Hippocampal formation (tissue), 2 donors: ENCODE results near the gene ATP5PD.
"Not testable (repeated sequence)": the region's sequence is repeated elsewhere in the genome, so short reads cannot be mapped to it uniquely, and the experiment has no call there.

Source experiments
- DNase-seq, 2 donors: peaks; one replicate each; lab custom pipeline; 2025; lab: John Stamatoyannopoulos, UW

Gene ATP5PD

DNA sequence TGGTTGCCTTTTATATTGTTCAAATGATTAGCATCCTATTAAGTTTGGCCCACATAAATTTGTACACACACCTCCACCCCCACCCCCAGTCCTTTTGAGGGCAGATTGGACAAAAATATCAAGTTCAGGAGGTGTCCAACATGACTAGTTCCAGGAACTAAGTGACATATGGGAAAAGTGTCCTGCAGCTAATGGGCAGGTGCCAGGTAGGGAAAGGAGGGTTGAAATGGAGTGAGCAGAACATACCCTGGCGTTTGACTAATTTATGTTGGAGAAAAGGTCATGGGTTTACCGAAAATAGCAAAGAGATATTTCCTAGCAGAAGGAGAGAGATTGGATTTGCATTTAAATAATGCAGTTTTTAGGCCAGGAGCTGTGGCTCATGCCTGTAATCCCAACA lies 5.2 kb upstream of the ATP5PD start:
- DNase-seq: no peak

DNA sequence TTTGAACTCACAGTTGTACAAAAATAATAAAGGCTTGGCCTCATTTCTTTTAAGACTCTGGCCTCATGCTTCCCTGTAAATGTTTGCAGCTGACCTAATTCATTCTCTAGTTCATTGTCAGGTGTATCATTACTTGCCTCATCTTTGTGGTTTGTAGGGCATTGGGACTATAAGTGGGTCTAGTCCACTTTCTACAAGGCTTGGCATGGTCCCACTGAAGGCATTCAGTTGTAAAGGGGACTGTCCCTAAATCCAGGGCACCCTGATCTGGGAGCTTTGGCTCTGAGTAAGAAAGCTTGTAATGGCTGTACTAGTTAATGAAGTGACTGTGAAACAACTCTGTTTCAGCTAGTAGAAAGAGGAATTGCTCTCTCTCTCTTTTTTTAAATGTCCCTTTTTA lies 2.9 kb upstream of the ATP5PD start:
- DNase-seq: no peak

DNA sequence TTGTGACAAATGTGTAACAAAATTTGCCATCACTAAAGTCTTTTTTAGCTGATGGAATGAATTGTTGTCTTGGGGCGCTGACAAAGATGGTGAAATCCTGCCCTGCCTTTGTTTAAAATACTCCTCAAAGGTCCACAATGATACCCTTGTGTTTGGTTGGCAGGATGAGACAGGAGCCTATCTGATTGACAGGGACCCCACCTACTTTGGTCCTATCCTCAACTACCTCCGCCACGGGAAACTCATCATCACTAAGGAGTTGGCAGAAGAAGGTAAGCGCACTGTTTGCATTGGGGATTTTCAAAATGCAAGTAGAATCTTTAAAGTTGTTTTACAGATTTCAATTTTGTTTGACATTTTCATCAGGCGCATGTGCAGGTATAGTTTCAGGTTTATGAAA lies 2.3 kb upstream of the ATP5PD start:
- DNase-seq: no peak

DNA sequence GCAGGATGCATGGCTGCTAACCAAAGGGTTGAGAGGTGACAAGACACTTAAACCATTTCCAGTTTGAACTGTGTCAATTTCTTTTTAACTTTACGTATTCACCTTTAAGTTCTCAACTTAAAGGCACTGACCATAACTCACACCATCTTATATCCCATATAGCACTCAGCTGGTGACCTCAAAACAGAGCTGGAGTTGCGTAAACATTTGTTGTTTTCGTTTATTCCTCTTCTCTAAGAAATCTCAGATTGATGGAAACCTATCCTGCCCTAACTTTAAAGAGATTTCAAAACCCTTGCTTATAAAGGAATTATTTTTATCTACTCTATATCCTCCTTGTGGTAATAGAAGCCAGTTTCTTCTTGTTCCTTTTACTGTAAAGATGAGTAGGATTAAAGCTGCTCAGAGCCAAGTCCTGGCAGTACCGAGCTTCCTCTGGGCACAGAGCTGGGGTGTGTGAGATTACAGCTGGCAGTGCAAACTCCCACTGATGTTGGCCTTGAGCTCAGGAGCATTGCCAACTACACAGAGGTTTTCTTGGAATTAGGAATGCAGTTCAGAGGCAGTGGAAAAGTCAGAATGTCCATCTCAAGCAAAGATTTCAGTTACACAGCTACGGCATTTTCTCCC lies 1.6 kb upstream of the ATP5PD start:
- no peak for DNase-seq

- no peak for DNase-seq
These were observed 779 bp upstream of the ATP5PD start for GRCh38 chr17:75047398-75048098.

DNA sequence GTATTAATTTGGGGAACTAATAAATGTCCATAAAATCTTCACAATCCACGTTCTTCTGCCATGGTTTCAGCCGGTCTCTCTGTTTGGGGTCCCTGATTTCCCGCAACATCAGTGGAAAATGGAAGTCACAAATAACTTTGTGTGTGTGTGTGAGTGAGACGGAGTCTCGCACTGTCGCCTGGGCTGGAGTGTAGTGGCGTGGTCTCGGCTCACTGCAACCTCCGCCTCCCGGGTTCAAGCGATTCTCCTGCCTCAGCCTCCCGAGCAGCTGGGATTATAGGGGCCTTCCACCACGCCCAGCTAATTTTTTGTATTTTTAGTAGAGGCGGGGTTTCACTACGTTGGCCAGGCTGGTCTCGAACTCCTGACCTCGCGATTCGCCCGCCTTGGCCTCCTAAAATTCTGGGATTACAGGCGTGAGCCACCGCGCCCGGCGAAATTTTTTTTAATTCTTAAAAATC lies 793 bp downstream of the ATP5PD start:
- not testable (repeated sequence) for DNase-seq

DNA sequence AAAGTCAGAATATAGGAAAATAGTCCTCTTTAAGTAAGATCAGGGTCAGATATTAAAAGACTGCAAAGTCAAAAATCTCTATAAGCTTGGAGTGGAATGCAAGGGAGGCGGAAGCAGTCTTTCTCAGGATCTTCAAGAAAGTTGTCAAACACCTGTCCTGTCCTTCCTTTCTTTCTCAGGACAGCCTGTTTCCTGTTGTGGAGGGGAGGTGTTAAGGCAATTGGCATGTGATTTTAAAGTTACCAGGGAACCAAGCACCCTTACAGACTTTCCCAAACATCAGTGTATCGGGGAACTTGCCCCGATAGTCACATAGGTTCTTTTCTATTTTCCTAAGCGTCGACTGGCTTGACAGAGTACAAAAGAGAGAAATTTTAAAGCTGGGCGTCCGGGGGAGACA lies 2.1 kb downstream of the ATP5PD start:
- DNase-seq: no peak

- not testable (repeated sequence) for DNase-seq
These were observed 3.0 kb downstream of the ATP5PD start for GRCh38 chr17:75043789-75044188.

DNA sequence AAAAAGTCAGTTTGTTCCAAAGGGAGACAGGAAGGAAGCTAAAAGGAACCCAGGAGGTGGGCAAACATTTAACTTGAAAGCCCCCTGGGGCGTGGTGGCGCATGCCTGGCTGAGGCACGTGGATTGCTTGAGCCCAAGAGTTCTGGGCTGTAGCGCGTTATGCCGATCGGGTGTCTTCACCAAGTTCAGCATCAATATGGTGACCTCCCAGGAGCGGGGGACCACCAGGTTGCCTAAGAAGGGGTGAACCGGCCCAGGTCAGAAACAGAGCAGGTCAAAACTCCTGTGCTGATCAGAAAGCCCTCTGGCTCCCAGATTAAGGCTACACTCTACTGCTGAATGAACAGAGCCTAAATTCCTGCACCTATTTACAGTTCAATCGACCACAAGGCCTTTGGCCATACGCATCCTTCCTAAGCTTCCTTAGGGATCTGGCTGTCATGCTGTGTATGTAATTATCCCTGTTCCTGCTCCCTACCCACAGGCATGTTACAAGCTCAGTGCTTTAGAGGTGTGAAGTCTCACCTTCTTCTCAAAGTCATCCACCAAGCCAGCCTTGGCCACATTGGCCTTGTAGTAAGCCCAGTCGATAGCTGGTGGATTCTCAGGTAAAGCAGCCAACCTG lies 5.0 kb downstream of the ATP5PD start:
- DNase-seq: no peak

DNA sequence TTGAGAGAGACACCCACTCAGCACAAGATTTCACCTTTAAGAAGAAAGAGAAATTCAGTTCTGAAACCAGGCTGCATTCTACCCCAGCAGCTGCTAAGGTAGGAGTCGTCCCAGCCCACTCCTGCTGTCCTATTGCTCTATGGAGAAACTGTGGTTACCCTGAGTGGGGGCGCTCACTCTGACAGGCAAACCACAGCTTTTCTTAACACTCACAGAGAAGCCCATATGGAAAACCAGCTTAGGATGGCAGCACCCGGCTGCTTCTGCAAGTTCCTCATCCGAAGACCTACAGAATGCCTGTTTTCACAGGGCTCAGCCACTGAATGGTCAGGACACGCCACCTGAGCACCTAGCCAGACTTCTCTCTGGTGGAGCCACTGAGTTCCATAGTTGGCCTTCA lies 7.5 kb downstream of the ATP5PD start:
- DNase-seq: no peak

DNA sequence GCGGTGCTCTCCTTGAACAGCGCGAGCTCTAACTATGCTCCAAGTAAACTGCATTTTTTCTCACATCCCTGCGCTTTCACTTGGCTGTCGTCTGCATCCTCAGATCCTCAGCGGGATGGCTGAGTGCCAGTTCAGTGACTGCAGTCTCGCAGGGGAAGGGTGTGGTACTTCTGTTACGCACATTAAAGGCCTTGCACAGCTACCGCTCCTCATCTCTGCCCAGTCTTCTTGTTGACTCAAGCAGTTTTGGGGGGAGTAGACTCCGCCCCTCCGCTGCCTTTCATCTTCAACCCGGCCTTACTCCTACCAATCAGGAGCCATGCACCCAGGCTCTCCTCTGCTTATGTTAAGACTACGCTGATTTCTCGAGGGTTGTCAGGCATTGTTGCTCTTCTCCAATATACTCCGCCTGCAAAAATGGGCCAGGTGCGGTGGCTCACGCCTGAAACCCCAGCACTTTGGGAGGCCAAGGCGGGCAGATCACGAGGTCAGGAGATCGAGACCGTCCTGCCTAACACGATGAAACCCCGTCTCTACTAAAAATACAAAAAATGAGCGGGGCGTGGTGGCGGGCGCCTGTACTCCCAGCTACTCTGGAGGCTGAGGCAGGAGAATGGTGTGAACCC lies 10.0 kb downstream of the ATP5PD start:
- peak; percentile 17 to 26 for DNase-seq

DNA sequence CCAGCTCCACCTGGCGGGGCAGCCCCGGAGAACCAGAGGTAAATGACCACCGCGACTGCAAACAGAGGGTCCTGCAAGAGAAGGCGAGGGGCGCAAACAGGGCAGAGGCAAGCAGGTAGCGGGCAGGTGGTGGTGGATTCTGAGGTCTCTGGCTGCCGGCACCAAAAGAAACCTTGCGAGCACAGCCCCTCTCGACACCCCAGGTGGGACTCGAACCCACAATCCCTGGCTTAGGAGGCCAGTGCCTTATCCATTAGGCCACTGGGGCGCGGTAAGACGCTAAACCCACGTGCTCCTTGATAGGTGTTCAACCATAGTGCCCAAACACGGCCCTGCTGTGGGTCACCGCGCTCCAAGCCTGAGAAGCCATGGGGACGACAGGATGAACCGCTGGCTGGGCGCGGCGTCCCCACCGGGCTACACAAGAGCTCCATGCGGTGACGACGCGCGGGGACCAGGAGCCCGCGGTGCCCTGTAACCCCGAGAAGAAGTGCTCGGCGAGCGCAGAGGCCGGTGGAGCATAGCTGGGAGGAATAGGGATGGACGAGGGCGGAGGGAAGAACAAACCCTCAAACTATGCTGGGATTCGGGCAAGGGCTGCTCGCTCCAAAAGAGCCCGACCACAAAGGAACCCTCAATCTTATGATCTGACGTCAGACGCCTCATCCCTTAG lies 12.4 kb downstream of the ATP5PD start:
- peak; percentile 68 to 69 for DNase-seq

DNA sequence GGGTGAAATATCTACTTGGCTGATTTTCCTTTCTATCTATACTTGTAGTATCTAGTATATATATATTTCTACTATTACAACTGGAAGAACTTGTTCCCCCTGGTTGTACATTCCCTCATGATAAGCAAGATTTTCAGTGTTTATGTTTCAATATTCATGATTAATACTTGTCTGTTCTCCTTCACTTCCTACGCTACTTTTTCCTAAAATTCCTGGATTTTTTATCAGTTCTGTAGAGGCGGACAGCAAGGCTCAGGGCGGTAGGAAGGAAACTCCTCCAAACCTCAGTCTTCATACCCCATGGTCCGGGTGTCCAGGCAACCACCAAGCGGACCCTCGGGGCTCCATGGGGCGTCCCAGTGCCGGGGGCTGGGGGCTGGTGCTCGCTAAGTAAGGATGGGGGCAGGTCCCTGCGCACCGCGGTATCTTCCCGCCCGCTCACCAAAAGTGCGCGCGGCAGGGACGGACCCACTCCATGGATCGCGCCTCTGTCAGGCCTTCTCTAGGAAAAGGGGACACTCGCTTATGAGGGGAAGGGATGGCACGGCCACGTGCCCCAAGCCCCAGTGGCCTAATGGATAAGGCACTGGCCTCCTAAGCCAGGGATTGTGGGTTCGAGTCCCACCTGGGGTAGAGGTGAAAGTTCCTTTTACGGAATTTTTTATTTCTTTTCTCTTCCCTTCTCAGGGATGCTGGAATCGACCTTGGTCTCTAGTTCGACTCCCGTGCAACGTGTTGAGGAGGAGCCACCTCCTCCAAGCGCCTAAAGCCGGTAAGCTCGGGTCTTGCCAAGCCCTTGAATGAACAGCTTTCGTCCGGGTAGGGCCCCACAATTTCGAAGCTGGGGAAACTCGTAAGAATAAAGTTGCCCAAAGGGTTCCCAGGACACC lies 13.2 kb downstream of the ATP5PD start:
- peak; percentile 75 to 85 for DNase-seq

DNA sequence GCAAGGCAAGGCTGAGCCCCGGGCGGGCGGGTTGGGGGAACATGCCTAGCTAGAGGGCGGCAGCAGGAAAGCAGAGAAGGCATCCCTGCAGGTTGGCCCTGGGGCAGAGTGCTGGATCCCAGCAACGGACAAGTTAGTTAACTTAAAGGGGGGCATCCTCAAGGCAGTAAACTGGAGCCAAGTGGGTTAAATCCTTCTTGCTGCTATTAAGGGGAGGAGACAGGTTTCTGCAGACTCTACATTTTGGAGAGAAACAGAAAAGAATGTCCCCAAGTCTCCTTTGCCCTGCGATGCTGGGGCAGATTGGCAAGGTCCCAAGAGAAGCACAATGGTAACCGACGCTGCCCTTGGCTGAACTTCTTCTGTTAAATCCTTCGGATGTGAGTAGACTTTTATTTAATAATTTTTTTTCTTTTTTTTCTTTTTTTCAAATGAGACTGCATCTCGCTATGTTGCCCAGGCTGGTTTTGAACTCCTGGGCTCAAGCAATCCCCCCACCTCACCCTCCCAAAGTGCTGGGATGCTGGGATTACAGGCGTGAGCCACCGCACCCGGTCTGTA lies 14.0 kb downstream of the ATP5PD start:
- DNase-seq: peak in 1 of 2 donors; percentile 81

DNA sequence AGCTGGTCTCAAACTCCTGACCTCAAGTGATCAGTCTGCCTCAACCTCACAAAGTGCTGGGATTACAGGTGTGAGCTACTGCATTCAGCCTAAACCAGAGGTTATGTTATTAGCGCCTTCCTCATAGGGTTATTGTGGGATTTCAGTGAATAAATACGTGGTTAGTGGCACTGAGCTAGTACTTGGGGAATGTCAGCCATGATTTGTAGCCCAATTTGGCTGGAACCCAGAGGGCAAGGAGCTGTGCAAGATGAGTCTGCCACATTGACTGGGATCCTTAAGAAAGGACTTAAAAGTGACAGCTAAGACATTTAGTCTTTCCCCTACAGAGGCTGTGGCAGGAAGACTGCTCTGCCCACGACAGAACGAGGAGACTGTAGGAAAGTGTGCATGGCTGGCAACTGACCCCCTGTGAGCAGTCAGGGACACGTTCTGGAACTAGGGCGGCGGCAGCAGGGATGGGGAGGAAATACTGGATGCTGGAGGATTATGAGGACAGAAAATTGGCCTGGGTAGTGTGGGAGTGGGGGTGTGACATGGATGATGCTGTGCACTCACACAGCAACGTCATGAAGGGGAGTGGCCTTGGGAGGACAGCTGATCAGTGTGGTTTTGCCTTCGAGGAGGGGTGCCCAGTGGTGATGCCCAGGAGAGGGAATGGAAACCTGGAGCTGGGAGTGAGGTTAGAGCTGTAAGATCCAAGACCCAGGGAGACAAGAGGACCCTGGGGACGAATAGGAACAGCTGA lies 14.6 kb downstream of the ATP5PD start:
- DNase-seq: peak; percentile 77 to 91

DNA sequence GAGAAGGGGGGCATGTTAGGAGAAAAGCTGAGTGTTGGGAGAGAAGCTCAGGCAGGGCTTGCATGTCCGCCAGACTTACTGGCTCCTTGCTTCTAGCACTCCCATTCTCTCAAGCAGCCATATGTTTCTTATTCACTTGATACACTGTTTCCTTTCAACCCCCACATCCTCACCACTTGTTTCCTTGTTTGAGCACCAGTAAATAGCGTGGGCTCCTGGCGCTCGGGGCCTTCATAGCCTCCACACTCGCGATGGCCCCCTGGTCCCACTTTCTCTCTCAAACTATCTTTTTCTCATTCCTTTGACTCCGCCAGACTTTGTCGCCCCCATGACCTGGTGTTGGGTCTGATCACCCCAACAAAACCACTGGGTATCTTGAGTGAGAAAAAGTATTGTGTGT lies 16.6 kb downstream of the ATP5PD start:
- DNase-seq: no peak

GRCh38 chr17:75026650-75027049 lies 20.1 kb downstream of the ATP5PD start:
- DNase-seq: not testable (repeated sequence)

DNA sequence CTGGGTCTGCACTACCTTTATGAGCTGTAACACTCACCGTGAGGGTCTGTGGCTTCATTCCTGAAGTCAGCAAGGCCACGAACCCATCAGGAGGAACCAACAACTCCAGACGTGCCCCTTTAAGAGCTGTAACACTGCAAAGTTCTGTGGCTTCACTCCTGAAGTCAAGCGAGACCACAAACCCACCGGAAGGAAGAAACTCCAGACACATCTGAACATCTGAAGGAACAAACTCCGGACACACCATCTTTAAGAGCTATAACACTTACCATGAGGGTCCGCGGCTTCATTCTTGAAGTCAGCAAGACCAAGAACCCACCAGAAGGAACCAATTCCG lies 21.4 kb downstream of the ATP5PD start:
- not testable (repeated sequence) for DNase-seq

DNA sequence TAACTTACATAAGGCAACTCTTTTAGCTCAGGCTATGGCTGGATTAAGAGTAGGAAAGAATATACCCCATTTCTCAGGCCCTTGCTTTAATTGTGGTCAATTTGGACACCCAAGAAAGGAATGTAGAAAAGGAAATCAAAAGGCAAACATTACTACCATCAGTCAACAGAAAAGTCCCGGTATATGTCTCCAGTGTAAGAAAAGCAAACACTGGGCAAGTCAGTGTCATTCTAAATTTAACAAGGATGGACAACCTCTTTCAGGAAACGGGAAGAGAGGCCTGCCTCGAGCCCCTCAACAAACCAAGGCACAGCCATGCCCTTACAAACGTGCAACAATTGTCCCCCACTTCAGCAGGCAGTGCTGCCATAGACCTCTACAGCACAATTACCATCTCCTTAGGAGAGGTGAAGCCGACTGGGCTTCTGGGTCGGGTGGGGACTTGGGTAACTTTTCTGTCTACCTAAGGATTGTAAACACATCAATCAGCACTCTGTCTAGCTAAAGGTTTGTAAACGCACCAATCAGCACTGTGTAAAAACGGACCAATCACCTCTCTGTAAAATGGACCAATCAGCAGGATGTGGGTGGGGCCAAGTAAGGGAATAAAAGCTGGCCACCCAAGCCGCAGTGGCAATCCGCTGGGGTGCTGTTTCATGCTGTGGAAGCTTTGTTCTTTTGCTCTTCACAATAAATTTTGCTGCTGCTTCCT lies 21.9 kb downstream of the ATP5PD start:
- DNase-seq: no peak
